ENCODE data around the gene CCL1. TPM values are rescaled to one million over a fixed set of nuclear protein-coding genes. Genes with fewer than 3 reads are reported as not detected.

The CCL1 gene
- total RNA-seq, 3 donors from 2014 or later: not detected

- no peak for TF ChIP-seq POLR2A (IDR thresholded peaks at IDR 0.05)
- no peak for TF ChIP-seq POLR2AphosphoS5 (IDR thresholded peaks at IDR 0.05)
- TF ChIP-seq CTCF (IDR thresholded peaks at IDR 0.05): no peak
- no peak overlapping the region for H3K4me3 ChIP-seq
- DNase-seq (ENCODE audit: low spot score in 2 of 2): no peak
- no peaks in the 10 kb centered on the region for H3K4me1 ChIP-seq
- H3K27ac ChIP-seq: no peak overlapping the region
- intact Hi-C loops (cut with DNase I; ENCODE audit: low total_unique reads): no loop called here
- no peaks in the 10 kb centered on the region for H3K9me3 ChIP-seq
- no peaks in the 10 kb centered on the region for H3K36me3 ChIP-seq
- no peaks in the 10 kb centered on the region for H3K27me3 ChIP-seq
Observed at GRCh38 chr17:34378664-34379101, 15.7 kb upstream of the CCL1 start.

- H3K4me1 ChIP-seq: no peaks in the 10 kb centered on the region
- no peak overlapping the region for H3K4me3 ChIP-seq
- no peaks in the 10 kb centered on the region for H3K36me3 ChIP-seq
- no peak for DNase-seq (ENCODE audit: low spot score in 2 of 2)
- H3K9me3 ChIP-seq: no peaks in the 10 kb centered on the region
- H3K27ac ChIP-seq: no peak overlapping the region
- TF ChIP-seq CTCF (IDR thresholded peaks at IDR 0.05) (no peak), POLR2AphosphoS5 (IDR thresholded peaks at IDR 0.05) (no peak), POLR2A (IDR thresholded peaks at IDR 0.05) (no peak)
- intact Hi-C loops (cut with DNase I; ENCODE audit: low total_unique reads): no loop called here
- H3K27me3 ChIP-seq: no peaks in the 10 kb centered on the region
Observed at GRCh38 chr17:34377078-34377823, 14.2 kb upstream of the CCL1 start.

GRCh38 chr17:34375426-34375997 is 12.5 kb upstream of the CCL1 start:
- Histone ChIP-seq H3K4me1 (no peaks in the 10 kb centered on the region), H3K4me3 (no peak overlapping the region), H3K9me3 (no peaks in the 10 kb centered on the region), H3K36me3 (no peaks in the 10 kb centered on the region), H3K27ac (no peak overlapping the region), H3K27me3 (no peaks in the 10 kb centered on the region)
- DNase-seq (ENCODE audit: low spot score in 2 of 2): no peak
- no peak for TF ChIP-seq POLR2A (IDR thresholded peaks at IDR 0.05)
- intact Hi-C loops (cut with DNase I; ENCODE audit: low total_unique reads): no loop called here

- TF ChIP-seq POLR2AphosphoS5 (IDR thresholded peaks at IDR 0.05): no peak
- no peak for TF ChIP-seq POLR2A (IDR thresholded peaks at IDR 0.05)
- no peak for TF ChIP-seq CTCF (IDR thresholded peaks at IDR 0.05)
- Histone ChIP-seq H3K36me3 (no peaks in the 10 kb centered on the region), H3K9me3 (no peaks in the 10 kb centered on the region), H3K27me3 (peaks cover 0 to 3% of the 10 kb centered on the region in 2 donors), H3K27ac (no peak overlapping the region), H3K4me3 (no peak overlapping the region), H3K4me1 (no peaks in the 10 kb centered on the region)
- intact Hi-C loops (cut with DNase I; ENCODE audit: low total_unique reads): no loop called here
- no peak for DNase-seq (ENCODE audit: low spot score in 2 of 2)
Observed at GRCh38 chr17:34374457-34374856, 11.4 kb upstream of the CCL1 start.

- no peaks in the 10 kb centered on the region for H3K9me3 ChIP-seq
- intact Hi-C loops (cut with DNase I; ENCODE audit: low total_unique reads): no loop called here
- no peak for TF ChIP-seq POLR2A (IDR thresholded peaks at IDR 0.05)
- TF ChIP-seq POLR2AphosphoS5 (IDR thresholded peaks at IDR 0.05): no peak
- TF ChIP-seq CTCF (IDR thresholded peaks at IDR 0.05): no peak
Observed at GRCh38 chr17:34371405-34372100, 8.5 kb upstream of the CCL1 start.

More at GRCh38 chr17:34371405-34372100, 8.5 kb upstream of the CCL1 start:
- H3K4me1 ChIP-seq: no peaks in the 10 kb centered on the region
- no peak overlapping the region for H3K27ac ChIP-seq
- no peak for DNase-seq (ENCODE audit: low spot score in 2 of 2)
- H3K4me3 ChIP-seq: no peak overlapping the region
- H3K36me3 ChIP-seq: no peaks in the 10 kb centered on the region
- H3K27me3 ChIP-seq: peaks cover 0 to 3% of the 10 kb centered on the region in 2 donors
